Left ventricle myocardium inferior (tissue), 1 donor: ENCODE results near the gene BRAP. TPM values are rescaled to one million over a fixed set of nuclear protein-coding genes. Genes with fewer than 3 reads are reported as not detected.
"Not testable (repeated sequence)": the region's sequence is repeated elsewhere in the genome, so short reads cannot be mapped to it uniquely, and the experiment has no call there.

Experiments used
- DNase-seq: peaks from one replicate; pipeline ENCODE4 v3.0.0-alpha.2; 2020
- H3K27ac ChIP-seq: fragments of 200-600 bp; replicated peaks from 2 replicates; pipeline ENCODE4 v1.8.0; 2021
- H3K27me3 ChIP-seq: fragments of 200-600 bp; 2 replicates; pipeline ENCODE4 v1.8.0; 2021; ENCODE audit warnings: low read depth
- H3K36me3 ChIP-seq: fragments of 200-600 bp; 2 replicates; pipeline ENCODE4 v1.8.0; 2021
- H3K4me1 ChIP-seq: fragments of 200-600 bp; 2 replicates; pipeline ENCODE4 v1.8.0; 2021
- H3K4me3 ChIP-seq: fragments of 200-600 bp; 2 replicates; pipeline ENCODE4 v1.8.0; 2021; ENCODE audit warnings: mild to moderate bottlenecking, moderate library complexity
- H3K9me3 ChIP-seq: fragments of 200-600 bp; replicated peaks from 2 replicates; pipeline ENCODE4 v1.8.0; 2021
- intact Hi-C: fragments of 100-400 bp; cut with micrococcal nuclease; formaldehyde crosslinking; loops from one replicate; pipeline ENCODE4 v1.11.0; 2022
- total RNA-seq: library from RNA; stranded (reverse); fragmentation: NEBNext Ultra II Directional; extraction: Animal tissue kit (Norgen Biotek cat#: 25700); gene quantifications from one replicate; pipeline ENCODE4 v1.2.1, GENCODE V29; 2021
- TF ChIP-seq, protein P1 (sequence below): fragments of 200-600 bp; IDR thresholded peaks from 2 replicates; pipeline ENCODE4 v1.8.0; 2021; ENCODE audit warnings: antibody characterized with exemption, mild to moderate bottlenecking, borderline replicate concordance
- donor health status: DM: no; HTN: yes; CAD: no; lungs with severe emphysema.

BRAP gene
- total RNA-seq, 1 donor from 2014 or later = 14.5 TPM

GRCh38 chr12:111597831-111598636 lies 87.7 kb downstream of the BRAP start:
- TF ChIP-seq, protein P1, sequence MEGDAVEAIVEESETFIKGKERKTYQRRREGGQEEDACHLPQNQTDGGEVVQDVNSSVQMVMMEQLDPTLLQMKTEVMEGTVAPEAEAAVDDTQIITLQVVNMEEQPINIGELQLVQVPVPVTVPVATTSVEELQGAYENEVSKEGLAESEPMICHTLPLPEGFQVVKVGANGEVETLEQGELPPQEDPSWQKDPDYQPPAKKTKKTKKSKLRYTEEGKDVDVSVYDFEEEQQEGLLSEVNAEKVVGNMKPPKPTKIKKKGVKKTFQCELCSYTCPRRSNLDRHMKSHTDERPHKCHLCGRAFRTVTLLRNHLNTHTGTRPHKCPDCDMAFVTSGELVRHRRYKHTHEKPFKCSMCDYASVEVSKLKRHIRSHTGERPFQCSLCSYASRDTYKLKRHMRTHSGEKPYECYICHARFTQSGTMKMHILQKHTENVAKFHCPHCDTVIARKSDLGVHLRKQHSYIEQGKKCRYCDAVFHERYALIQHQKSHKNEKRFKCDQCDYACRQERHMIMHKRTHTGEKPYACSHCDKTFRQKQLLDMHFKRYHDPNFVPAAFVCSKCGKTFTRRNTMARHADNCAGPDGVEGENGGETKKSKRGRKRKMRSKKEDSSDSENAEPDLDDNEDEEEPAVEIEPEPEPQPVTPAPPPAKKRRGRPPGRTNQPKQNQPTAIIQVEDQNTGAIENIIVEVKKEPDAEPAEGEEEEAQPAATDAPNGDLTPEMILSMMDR = no peak
- peak; percentile 53 for DNase-seq
- Histone ChIP-seq H3K9me3 (no peaks in the 10 kb centered on the region), H3K27me3 (no peaks in the 10 kb centered on the region), H3K27ac (peak overlapping the region; percentile 100), H3K4me3 (peak overlapping the region; percentile 99), H3K36me3 (no peaks in the 10 kb centered on the region), H3K4me1 (peaks cover 70% of the 10 kb centered on the region)
- intact Hi-C loops = no loop called here

DNA sequence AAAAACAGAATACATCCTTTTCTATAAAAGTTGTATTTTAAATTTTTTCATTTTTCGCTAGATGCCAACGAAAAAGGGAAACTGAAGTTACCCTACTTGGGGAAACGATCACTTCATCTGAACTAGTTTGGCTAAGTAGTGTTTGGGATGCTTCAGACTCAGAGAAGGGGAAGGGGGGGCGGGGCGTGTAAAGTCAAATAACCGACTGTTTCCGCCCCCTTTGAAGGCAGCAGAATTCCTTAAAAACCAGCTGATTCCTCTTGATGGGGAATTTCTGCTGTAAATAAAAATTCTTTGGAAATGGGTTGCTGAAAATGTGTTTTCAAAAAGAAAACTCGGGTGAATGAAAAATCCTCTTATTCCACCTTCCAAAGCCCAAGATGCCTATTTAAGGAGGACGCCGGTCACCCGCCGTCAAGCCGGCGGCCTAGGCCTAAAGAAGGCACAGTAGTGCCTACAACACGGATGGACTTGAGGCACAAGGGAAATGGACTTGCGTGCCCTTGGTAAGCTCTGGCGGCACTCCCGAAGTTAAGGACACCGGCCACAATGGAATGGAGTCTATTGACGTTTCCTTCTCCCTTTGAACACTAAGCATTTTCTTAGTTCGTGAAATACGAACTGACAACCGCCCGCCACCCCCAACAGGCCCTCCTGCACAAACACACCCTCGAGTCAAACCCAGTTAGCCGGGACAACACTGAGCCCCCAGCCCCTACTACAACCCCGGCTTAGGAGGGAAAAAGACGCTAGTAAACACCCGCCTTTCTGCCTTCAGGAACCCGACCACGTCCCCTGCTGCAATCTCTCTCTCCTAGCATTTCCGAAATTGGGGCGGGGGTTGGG lies 88.5 kb downstream of the BRAP start:
- Histone ChIP-seq H3K9me3 (no peaks in the 10 kb centered on the region), H3K27ac (peak overlapping the region; percentile 100), H3K4me1 (peaks cover 77% of the 10 kb centered on the region), H3K4me3 (peak overlapping the region; percentile 99), H3K27me3 (no peaks in the 10 kb centered on the region), H3K36me3 (no peaks in the 10 kb centered on the region)
- peak; percentile 43 for DNase-seq
- intact Hi-C loops = no loop called here
- TF ChIP-seq, protein P1 = no peak

GRCh38 chr12:111595341-111595835 lies 90.4 kb downstream of the BRAP start:
- H3K27ac ChIP-seq, H3K36me3 ChIP-seq, H3K27me3 ChIP-seq, H3K9me3 ChIP-seq, DNase-seq, H3K4me3 ChIP-seq, intact Hi-C loops: not testable (repeated sequence)
- peaks cover 93% of the 10 kb centered on the region for H3K4me1 ChIP-seq

Other genes starting within 250 kb of the BRAP start
- gene ATXN2, start 86.6 kb downstream of the BRAP start, total RNA-seq = 50.0 TPM
- gene ACAD10, start 97 bp upstream of the BRAP start, total RNA-seq = 36.6 TPM
- gene ALDH2, start 81.0 kb upstream of the BRAP start, total RNA-seq = 381 TPM
- gene MAPKAPK5, start 156.3 kb upstream of the BRAP start, total RNA-seq = 26.2 TPM